GM12873 (cell line): ENCODE results near the gene SEL1L3.

Experiments
- TF ChIP-seq, protein P1 (sequence below): IDR thresholded peaks from 2 replicates; pipeline ENCODE4 v1.5.1; 2012; ENCODE audit warnings: low read depth, mild to moderate bottlenecking, moderate library complexity, low read length, control low read depth; ENCODE audit not compliant: insufficient read depth; ENCODE audit errors: missing control alignments

Gene SEL1L3

DNA sequence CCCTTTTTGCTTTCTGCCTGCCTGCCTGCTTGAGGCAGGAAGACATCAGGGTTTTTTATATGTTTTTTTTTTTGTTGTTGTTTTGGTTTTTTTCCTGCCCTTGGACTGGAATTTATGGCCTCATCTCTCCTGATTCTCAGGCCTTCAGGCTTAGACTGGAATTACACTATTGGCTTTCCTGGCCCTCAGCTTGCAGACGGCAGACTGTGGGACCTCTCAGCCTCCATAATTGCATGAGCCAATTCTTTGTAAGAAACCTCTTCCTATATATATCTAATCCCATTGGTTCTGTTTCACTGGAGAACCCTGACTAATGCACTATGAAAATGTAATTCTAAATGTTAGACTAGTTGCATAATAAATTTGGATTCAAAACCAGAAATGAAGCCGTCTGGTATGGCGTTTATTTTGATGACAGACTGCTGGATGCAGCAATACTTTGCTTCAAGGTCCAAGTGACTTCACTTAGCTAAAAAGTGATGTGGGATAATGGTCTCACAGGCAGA is 59.0 kb downstream of the SEL1L3 start:
- TF ChIP-seq, protein P1, sequence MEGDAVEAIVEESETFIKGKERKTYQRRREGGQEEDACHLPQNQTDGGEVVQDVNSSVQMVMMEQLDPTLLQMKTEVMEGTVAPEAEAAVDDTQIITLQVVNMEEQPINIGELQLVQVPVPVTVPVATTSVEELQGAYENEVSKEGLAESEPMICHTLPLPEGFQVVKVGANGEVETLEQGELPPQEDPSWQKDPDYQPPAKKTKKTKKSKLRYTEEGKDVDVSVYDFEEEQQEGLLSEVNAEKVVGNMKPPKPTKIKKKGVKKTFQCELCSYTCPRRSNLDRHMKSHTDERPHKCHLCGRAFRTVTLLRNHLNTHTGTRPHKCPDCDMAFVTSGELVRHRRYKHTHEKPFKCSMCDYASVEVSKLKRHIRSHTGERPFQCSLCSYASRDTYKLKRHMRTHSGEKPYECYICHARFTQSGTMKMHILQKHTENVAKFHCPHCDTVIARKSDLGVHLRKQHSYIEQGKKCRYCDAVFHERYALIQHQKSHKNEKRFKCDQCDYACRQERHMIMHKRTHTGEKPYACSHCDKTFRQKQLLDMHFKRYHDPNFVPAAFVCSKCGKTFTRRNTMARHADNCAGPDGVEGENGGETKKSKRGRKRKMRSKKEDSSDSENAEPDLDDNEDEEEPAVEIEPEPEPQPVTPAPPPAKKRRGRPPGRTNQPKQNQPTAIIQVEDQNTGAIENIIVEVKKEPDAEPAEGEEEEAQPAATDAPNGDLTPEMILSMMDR: no peak

DNA sequence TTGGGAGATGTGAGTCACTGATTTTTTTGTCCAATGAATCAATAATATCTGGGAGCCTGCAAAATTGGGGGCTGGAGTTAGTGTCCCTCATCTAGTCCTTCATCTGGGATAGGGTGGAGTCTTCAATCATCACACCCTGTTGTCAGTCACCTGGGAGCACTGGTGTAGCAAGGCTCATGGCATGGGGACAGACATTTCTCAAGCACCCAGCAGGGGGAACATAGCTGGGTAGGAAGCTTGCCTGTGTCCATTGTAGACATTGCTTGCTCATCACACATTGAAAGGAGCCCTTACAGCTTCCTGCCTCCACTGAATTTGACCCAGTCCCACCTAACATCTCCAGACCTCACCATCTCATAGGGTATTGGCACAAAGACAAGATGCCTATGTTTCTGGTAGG is 61.2 kb downstream of the SEL1L3 start:
- TF ChIP-seq, protein P1: no peak

DNA sequence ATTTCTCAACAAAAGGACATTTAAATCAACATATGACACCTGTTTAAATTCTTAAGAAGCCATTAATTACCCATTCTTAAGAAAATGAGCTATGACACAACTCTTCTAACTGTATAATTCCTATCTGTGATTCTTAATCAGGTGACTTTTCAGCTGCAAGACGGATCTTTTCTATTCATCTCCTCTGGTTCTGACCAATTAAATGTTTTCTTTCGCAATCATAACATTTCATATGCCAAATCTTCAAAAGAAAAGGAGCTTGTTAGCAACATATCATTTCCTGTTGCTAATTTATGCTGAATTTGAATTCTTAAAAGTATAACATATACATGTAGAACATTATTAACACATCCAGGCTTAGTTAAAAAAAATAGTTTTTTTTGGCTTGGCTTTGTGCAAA is 62.5 kb downstream of the SEL1L3 start:
- TF ChIP-seq, protein P1: no peak

DNA sequence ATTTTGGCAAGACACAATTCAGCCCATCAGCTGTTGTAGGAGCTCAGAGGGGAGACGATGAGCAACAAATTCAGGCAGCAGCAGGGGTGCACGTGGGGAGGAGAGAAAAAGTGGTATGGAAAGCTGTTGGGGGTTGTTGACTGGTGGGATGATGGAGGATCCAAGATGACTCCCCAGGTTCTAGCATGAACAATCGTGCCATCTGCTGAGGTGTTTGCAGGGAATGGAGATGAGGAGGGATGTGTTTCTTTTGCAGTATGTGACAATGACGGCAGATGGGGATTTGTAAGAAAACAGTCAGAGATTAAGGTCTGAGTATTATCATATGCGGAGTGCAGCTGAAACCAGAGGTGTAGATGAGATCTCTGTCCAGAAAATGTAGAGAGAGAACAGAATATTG is 63.3 kb downstream of the SEL1L3 start:
- TF ChIP-seq, protein P1: no peak

DNA sequence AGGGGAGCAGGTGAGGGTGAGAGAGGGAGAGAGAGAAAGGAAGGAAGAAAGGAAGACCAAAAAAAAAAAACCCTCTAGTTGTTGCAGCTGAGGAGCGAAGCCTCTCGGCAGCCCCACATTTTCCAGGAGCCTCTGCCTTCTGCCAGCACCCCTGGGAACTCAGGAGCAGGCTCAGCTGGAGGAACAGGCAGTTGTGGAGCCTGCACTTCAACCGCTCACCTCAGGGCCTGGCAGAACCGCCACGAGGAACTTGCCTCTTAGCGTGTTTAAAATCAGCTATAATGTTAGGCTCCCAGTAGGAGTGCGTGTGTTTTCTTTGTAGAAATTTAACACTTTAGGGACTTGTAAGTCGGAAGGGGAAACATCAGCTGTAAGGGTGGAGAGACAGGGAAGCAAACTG is 65.7 kb downstream of the SEL1L3 start:
- TF ChIP-seq, protein P1: no peak

DNA sequence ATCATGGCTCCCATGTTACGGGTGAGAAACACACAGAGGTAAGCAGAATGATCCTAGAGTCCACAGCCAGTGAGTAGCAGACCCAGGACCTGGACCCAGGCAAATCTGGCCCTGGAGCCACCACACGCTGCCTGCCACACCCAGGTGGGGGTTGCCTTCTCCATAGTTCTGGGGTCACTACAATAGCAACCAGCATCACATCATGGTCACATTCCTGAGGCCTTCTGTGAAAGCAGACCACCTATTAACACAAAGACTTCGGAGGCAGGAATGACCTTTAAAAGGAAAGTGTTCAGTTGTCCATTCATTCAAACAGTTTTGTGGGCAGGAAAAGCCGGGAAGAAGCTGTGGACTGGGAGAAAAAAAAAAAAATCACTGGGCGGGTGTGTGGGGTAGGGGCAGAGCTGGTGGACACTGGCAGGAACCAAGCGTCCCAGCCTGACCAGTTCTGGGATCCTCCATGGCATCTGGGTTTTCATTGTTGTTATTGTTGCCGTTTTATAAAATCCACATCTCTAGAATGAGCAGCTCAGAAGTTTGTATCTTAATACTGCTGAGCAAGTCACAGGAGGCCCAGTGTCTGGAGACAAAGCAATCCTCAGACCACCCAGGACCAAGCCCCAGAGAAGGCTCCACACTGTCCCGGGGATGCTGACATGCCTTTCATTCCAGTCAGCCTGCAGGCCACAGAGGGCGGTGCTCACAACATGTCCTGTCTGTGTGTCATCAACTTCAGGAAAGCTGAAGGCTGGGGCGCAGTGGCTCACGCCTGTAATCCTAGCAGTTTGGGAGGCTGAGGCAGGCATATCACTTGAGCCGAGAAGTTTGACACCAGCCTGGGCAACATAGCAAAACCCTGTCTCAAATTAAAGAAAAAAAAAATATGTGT is 67.0 kb downstream of the SEL1L3 start:
- TF ChIP-seq, protein P1: no peak

DNA sequence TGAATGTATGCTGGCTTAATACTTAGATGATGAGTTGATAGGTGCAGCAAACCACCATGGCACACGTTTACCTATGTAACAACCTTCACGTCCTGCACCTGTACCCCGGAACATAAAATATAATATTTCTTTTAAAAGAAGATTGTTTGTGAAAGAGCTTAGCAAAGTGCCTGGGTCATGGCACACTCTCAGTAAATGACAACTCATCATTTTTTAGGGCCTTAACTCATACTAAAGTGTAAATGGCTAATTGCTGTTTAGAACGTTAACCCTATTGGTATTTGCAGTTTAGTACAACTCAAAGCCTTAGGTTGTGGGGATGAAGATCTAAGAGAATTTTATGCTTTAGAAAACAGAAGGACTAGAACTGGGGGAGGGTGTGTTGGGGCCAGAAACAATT is 67.7 kb downstream of the SEL1L3 start:
- TF ChIP-seq, protein P1: no peak
